SIG-M5 treated with dmso at 0.1 percent for 504 hours (cell line): ENCODE data around the gene ABCB6.

Experiments used
- DNase-seq: peaks from one replicate; lab custom pipeline; 2025; ENCODE audit not compliant: unreplicated experiment; lab: John Stamatoyannopoulos, UW

The ABCB6 gene

GRCh38 chr2:219186754-219187456 is 31.9 kb downstream of the ABCB6 start:
- DNase-seq = no peak

GRCh38 chr2:219184121-219184520 is 34.6 kb downstream of the ABCB6 start:
- no peak for DNase-seq

- no peak for DNase-seq
These were observed 35.5 kb downstream of the ABCB6 start for GRCh38 chr2:219183151-219183772.

GRCh38 chr2:219182331-219183150 is 36.2 kb downstream of the ABCB6 start:
- no peak for DNase-seq

- DNase-seq = no peak
These were observed 37.2 kb downstream of the ABCB6 start for GRCh38 chr2:219181531-219181930.

GRCh38 chr2:219180961-219181360 is 37.8 kb downstream of the ABCB6 start:
- DNase-seq = no peak

GRCh38 chr2:219179601-219180465 is 38.9 kb downstream of the ABCB6 start:
- DNase-seq = no peak

GRCh38 chr2:219178377-219179175 is 40.2 kb downstream of the ABCB6 start:
- peak; percentile 38 for DNase-seq

GRCh38 chr2:219177552-219178376 is 41.0 kb downstream of the ABCB6 start, which contains the start of gene RETREG2:
Gene RETREG2 (plus strand): TSS chr2:219178275. CDS start chr2:219178353, 78 bp downstream.
- peak; percentile 85 for DNase-seq

GRCh38 chr2:219176818-219177551 is 41.8 kb downstream of the ABCB6 start, which contains the start of gene CNPPD1:
Gene CNPPD1 (minus strand): TSS chr2:219176925. CDS start chr2:219176828, 97 bp downstream.
- DNase-seq = peak; percentile 78

GRCh38 chr2:219175928-219176817 is 42.6 kb downstream of the ABCB6 start:
- peak; percentile 70 for DNase-seq

- no peak for DNase-seq
These were observed 43.3 kb downstream of the ABCB6 start for GRCh38 chr2:219175486-219175885.

- DNase-seq = no peak
These were observed 44.0 kb downstream of the ABCB6 start for GRCh38 chr2:219174801-219175200.

- no peak for DNase-seq
These were observed 44.6 kb downstream of the ABCB6 start for GRCh38 chr2:219174146-219174545.

GRCh38 chr2:219173176-219173575 is 45.6 kb downstream of the ABCB6 start:
- no peak for DNase-seq

GRCh38 chr2:219172231-219173154 is 46.3 kb downstream of the ABCB6 start:
- no peak for DNase-seq
